CD4-positive, alpha-beta T cell (primary cell): ENCODE results near the gene GNAS-AS1. TPM values are rescaled to one million over a fixed set of nuclear protein-coding genes. Genes with fewer than 3 reads are reported as not detected.

Experiments used
- ATAC-seq: fragments of 200-7000 bp; cut with Tn5 transposase; one replicate; pipeline ENCODE4 v1.10.0; 2022; ENCODE audit warnings: mild to moderate bottlenecking; ENCODE audit not compliant: poor library complexity
- CTCF ChIA-PET: fragments of 350-600 bp; sonication (Branson Sonifier 250); formaldehyde crosslinking; loops from one replicate; lab custom pipeline; 2021; ENCODE audit warnings: antibody characterized with exemption, inconsistent platforms; lab: Charles Lee
- POLR2A ChIA-PET: fragments of 350-600 bp; sonication (Branson Sonifier 250); formaldehyde crosslinking; loops from one replicate; lab custom pipeline; 2021; ENCODE audit warnings: antibody characterized with exemption, inconsistent platforms; lab: Charles Lee
- DNase-seq, 14 experiments: peaks; one replicate each; pipeline ENCODE4 v3.0.0-alpha.2; 2013 to 2020; ENCODE audit warnings: mixed read lengths in 2 of 14
- H3K27ac ChIP-seq, 2 donors: one replicate each; pipeline versions ENCODE4 v1.5.1 to v1.7.0; 2013; ENCODE audit warnings: low read length in 2 of 2, low read depth in 1 of 2, mild to moderate bottlenecking in 1 of 2
- H3K27me3 ChIP-seq, 2 experiments: 1 replicate in 1 of 2; 2 replicates in 1 of 2; pipeline versions ENCODE4 v1.6.1 to v1.7.0; 2013; ENCODE audit warnings: low read length in 2 of 2, control low read depth in 1 of 2, mild to moderate bottlenecking in 1 of 2, moderate library complexity in 1 of 2; ENCODE audit not compliant: insufficient read depth in 2 of 2, control insufficient read depth in 1 of 2
- H3K36me3 ChIP-seq: one replicate; pipeline ENCODE4 v1.6.1; 2013; ENCODE audit warnings: low read length, control low read depth; ENCODE audit not compliant: insufficient read depth
- H3K4me1 ChIP-seq: one replicate; pipeline ENCODE4 v1.6.1; 2013; ENCODE audit warnings: low read length, control low read depth; ENCODE audit not compliant: insufficient read depth
- H3K4me3 ChIP-seq: one replicate; pipeline ENCODE4 v1.5.1; 2013; ENCODE audit warnings: mild to moderate bottlenecking, low read length, moderate library complexity
- H3K9me3 ChIP-seq, 2 experiments: 1 replicate in 1 of 2; 2 replicates in 1 of 2; pipeline versions ENCODE4 v1.6.1 to v1.7.0; 2013; ENCODE audit warnings: low read length in 2 of 2, mild to moderate bottlenecking in 2 of 2, control low read depth in 1 of 2, moderate library complexity in 1 of 2; ENCODE audit not compliant: control insufficient read depth in 1 of 2, insufficient read depth in 1 of 2
- H3K27ac Mint-ChIP-seq: one replicate; pipeline ENCODE4 v1.8.0; 2020; ENCODE audit warnings: mixed read lengths
- H3K27me3 Mint-ChIP-seq: one replicate; pipeline ENCODE4 v1.8.0; 2021; ENCODE audit warnings: mixed read lengths
- H3K36me3 Mint-ChIP-seq: one replicate; pipeline ENCODE4 v1.8.0; 2021; ENCODE audit warnings: low read depth, mixed read lengths
- H3K4me1 Mint-ChIP-seq: one replicate; pipeline ENCODE4 v1.8.0; 2021; ENCODE audit warnings: low read depth, mixed read lengths
- H3K4me3 Mint-ChIP-seq: one replicate; pipeline ENCODE4 v1.8.0; 2020; ENCODE audit warnings: mild to moderate bottlenecking, mixed read lengths
- H3K9me3 Mint-ChIP-seq: one replicate; pipeline ENCODE4 v1.8.0; 2020; ENCODE audit warnings: mixed read lengths
- CTCF ChIP-seq: fragments of 200-600 bp; IDR thresholded peaks from one replicate; pipeline ENCODE4 v1.8.0; 2022; ENCODE audit warnings: antibody characterized with exemption, mild to moderate bottlenecking
- intact Hi-C, 2 experiments: fragments of 100-400 bp; cut with DNase I in 1 of 2; cut with micrococcal nuclease in 1 of 2; formaldehyde crosslinking; loops; one replicate each; pipeline versions ENCODE4 v1.15.1 to v1.9.0; 2023 to 2025; cut with DNase I, micrococcal nuclease
- total RNA-seq, 174 experiments: library from RNA in 2 of 174; stranded (reverse) in 2 of 174; gene quantifications; one replicate each; pipeline ENCODE4 v1.2.3 and lab custom pipeline; 2021 to 2026

Gene GNAS-AS1
- total RNA-seq, 2 experiments from 2014 or later, result not detected

DNA sequence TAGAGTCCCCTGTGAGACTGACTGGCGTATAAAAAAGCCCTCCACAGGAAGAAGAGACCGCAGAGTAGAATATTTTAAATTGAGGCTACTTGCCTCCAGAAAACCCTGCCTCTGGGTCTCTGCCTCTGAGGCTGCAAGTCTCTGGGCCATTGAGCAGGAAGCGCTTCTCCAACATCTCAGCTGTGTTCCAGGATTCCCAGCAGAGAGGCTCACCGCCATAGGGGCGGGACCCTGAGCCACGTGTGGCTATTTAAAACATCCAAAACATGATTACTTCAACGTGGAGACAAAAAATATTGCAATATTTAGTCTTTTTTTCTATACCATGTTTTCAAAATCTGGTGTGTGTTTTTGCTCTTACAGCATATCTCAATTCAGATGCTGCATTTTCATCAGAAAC, 59.4 kb downstream of the GNAS-AS1 start:
- H3K27ac ChIP-seq, result no peak overlapping the region
- no peaks in the 10 kb centered on the region for H3K9me3 ChIP-seq
- Mint-ChIP-seq H3K9me3 (no peaks in the 10 kb centered on the region), H3K4me3 (no peak overlapping the region), H3K4me1 (no peaks in the 10 kb centered on the region), H3K27me3 (peaks cover 26% of the 10 kb centered on the region), H3K36me3 (no peaks in the 10 kb centered on the region), H3K27ac (no peak overlapping the region)
- H3K4me1 ChIP-seq, result no peaks in the 10 kb centered on the region
- no peaks in the 10 kb centered on the region for H3K36me3 ChIP-seq
- intact Hi-C loops, result no loop called here
- H3K4me3 ChIP-seq, result no peak overlapping the region
- ChIA-PET POLR2A (no interaction called here), CTCF (no interaction called here)
- H3K27me3 ChIP-seq, result peaks cover 0 to 3% of the 10 kb centered on the region in 2 experiments
- no peak for TF ChIP-seq CTCF
- ATAC-seq (no peak), DNase-seq (no peak)

- no peaks in the 10 kb centered on the region for H3K36me3 ChIP-seq
- Mint-ChIP-seq H3K4me1 (no peaks in the 10 kb centered on the region), H3K27me3 (peaks cover 26% of the 10 kb centered on the region)
Observed at GRCh38 chr20:58790454-58790853, 60.2 kb downstream of the GNAS-AS1 start.

DNA sequence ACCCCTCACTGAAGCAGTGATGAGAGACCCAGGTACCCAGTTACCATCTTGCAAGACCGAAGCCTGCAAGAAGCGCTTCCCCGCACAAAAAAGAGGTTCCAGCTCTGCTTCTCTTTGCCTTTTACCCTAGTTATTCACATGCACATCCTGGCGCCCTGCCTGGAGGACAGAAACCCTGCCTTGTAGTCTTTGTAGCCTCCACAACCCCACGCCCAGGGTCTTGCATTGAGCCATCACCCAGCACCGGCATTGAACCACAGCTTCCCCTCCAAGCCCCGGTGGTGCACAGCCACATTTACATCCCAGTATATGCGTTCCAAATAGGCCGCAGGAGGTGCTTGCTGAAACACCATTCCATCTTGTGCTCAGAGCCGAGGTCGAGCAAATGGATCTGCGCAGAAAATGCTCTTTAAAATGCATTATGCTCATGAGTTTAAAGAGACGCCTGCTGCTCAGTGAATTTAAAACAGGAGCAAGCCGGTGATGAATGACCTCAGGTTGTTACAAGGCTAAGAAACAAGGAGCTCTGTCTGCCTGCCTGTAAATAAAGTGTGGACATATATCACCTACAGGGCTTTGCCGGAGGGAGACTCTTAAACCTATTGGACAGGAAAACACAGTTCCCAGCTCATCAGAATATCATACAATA, 61.7 kb downstream of the GNAS-AS1 start:
- no peaks in the 10 kb centered on the region for H3K4me1 ChIP-seq
- H3K36me3 Mint-ChIP-seq, result no peaks in the 10 kb centered on the region
- intact Hi-C loops, result no loop called here
- DNase-seq (no peak), ATAC-seq (no peak)
- no peaks in the 10 kb centered on the region for H3K9me3 Mint-ChIP-seq
- no peaks in the 10 kb centered on the region for H3K4me1 Mint-ChIP-seq
- H3K27me3 Mint-ChIP-seq, result peaks cover 36% of the 10 kb centered on the region
- H3K27ac Mint-ChIP-seq, result no peak overlapping the region
- no peaks in the 10 kb centered on the region for H3K36me3 ChIP-seq
- peaks cover 0 to 9% of the 10 kb centered on the region in 2 experiments for H3K9me3 ChIP-seq
- no peak for TF ChIP-seq CTCF
- peaks cover 2 to 6% of the 10 kb centered on the region in 2 experiments for H3K27me3 ChIP-seq
- POLR2A ChIA-PET, result no interaction called here
- H3K4me3 ChIP-seq, result no peak overlapping the region
- H3K4me3 Mint-ChIP-seq, result no peak overlapping the region
- CTCF ChIA-PET, result no interaction called here
- H3K27ac ChIP-seq, result no peak overlapping the region

More at GRCh38 chr20:58790454-58790853, 60.2 kb downstream of the GNAS-AS1 start:
- H3K27ac ChIP-seq, result no peak overlapping the region
- H3K27me3 ChIP-seq, result peaks cover 0 to 3% of the 10 kb centered on the region in 2 experiments
- CTCF ChIA-PET, result no interaction called here
- no peaks in the 10 kb centered on the region for H3K4me1 ChIP-seq
- no peak overlapping the region for H3K27ac Mint-ChIP-seq
- no peaks in the 10 kb centered on the region for H3K9me3 Mint-ChIP-seq
- TF ChIP-seq CTCF, result no peak
- H3K4me3 Mint-ChIP-seq, result no peak overlapping the region
- H3K4me3 ChIP-seq, result no peak overlapping the region
- H3K36me3 Mint-ChIP-seq, result no peaks in the 10 kb centered on the region
- H3K9me3 ChIP-seq, result no peaks in the 10 kb centered on the region
- POLR2A ChIA-PET, result no interaction called here
- ATAC-seq (no peak), DNase-seq (no peak)
- intact Hi-C loops, result no loop called here
